Omental fat pad (tissue), 4 donors: ENCODE data around the gene FBLN5. TPM values are rescaled to one million over a fixed set of nuclear protein-coding genes. Genes with fewer than 3 reads are reported as not detected.

ENCODE experiments used
- ATAC-seq: fragments of 150-250 bp; one replicate; pipeline ENCODE4 v1.9.1; 2016; ENCODE audit warnings: mild to moderate bottlenecking, moderate library complexity; ENCODE audit not compliant: low FRiP score
- DNase-seq: peaks from one replicate; pipeline ENCODE4 v3.0.0-alpha.2; 2019; ENCODE audit warnings: low spot score
- total RNA-seq, 4 donors: library from RNA; depleted of rRNA; stranded (reverse); fragments of >200 nt; gene quantifications; one replicate each; pipeline ENCODE4 v1.1.0, GENCODE V29; 2016
- TF ChIP-seq, protein P1 (sequence below), 3 donors: fragments of 450-650 bp; IDR thresholded peaks; one replicate each; pipeline ENCODE4 v1.5.1; 2016 to 2017; ENCODE audit warnings: antibody characterized with exemption in 3 of 3, mild to moderate bottlenecking in 3 of 3, moderate library complexity in 2 of 3

Gene FBLN5
- total RNA-seq, 4 donors from 2014 or later: 119 to 282 (median 171) TPM

DNA sequence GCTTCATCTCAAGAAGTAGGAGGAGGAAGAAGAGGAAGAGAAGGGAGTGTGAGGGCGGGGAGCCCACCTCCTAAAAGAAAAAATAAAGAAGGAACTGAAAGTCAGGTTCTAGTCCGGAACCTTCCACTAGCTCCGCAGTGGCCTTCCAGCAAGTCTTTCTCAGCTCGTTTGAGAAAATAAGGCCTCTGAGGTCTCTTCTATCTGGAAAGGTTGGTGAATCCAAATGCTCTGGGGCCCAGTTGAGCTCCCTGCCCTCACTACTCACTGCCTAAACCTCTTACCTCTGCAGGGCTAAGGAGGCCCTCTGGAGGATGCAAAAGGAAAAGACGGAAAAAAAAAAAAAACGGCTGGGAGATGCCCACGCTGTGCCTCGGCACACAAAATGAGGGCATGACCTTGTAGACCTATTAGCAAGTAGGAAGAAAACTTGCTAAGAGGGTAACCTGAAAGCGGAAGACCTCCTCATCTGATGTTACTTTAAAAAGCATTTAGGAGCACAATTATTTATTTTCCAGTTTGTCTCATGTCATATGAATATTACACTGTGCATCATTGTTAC lies 35.9 kb downstream of the FBLN5 start:
- DNase-seq (no peak), ATAC-seq (peak; percentile 44)
- TF ChIP-seq, protein P1, sequence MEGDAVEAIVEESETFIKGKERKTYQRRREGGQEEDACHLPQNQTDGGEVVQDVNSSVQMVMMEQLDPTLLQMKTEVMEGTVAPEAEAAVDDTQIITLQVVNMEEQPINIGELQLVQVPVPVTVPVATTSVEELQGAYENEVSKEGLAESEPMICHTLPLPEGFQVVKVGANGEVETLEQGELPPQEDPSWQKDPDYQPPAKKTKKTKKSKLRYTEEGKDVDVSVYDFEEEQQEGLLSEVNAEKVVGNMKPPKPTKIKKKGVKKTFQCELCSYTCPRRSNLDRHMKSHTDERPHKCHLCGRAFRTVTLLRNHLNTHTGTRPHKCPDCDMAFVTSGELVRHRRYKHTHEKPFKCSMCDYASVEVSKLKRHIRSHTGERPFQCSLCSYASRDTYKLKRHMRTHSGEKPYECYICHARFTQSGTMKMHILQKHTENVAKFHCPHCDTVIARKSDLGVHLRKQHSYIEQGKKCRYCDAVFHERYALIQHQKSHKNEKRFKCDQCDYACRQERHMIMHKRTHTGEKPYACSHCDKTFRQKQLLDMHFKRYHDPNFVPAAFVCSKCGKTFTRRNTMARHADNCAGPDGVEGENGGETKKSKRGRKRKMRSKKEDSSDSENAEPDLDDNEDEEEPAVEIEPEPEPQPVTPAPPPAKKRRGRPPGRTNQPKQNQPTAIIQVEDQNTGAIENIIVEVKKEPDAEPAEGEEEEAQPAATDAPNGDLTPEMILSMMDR (IDR thresholded peaks at IDR 0.05): no peak

- no peak for ATAC-seq
Measured at GRCh38 chr14:91910196-91910595, 37.3 kb downstream of the FBLN5 start.

GRCh38 chr14:91906374-91906773 lies 41.1 kb downstream of the FBLN5 start:
- TF ChIP-seq, protein P1 (IDR thresholded peaks at IDR 0.05): no peak
- DNase-seq: no peak
- ATAC-seq: no peak

More at GRCh38 chr14:91910196-91910595, 37.3 kb downstream of the FBLN5 start:
- TF ChIP-seq, protein P1 (IDR thresholded peaks at IDR 0.05): no peak
- DNase-seq: no peak

DNA sequence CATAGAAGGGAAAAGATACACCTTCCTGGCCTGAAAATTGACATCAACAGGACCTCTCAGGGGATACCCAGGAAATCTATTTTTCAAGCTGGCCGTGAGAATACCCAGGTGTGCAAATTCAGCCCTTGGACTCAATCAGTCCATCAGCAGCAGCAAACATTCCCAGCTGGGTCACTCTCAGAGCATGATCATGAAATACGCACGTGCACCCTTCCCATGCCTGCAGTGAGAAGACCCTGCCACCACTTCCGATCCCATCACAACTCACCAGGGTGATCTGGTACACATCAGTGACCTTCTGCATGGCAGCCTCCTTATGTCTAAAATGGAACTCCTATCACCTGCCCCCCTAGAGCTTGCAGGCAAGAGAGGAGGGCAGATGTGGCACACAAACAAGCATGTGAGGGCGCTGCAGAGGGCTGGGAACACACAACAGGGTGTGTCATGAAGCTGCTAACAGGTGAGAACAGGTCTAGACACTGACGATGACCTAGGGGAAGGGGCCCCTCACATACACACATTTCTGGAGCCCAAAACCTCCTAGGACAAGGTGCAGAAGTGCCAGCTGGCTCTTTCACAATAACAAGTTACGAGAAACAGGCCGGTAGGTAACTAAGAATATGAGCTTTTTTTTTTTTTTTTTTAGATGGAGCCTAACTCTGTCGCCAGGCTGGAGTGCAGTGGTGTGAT lies 42.4 kb downstream of the FBLN5 start:
- TF ChIP-seq, protein P1 (IDR thresholded peaks at IDR 0.05): no peak
- DNase-seq: no peak
- no peak for ATAC-seq

- no peak for DNase-seq
- ATAC-seq: no peak
- TF ChIP-seq, protein P1 (IDR thresholded peaks at IDR 0.05): no peak
Measured at GRCh38 chr14:91904483-91904882, 43.0 kb downstream of the FBLN5 start.

DNA sequence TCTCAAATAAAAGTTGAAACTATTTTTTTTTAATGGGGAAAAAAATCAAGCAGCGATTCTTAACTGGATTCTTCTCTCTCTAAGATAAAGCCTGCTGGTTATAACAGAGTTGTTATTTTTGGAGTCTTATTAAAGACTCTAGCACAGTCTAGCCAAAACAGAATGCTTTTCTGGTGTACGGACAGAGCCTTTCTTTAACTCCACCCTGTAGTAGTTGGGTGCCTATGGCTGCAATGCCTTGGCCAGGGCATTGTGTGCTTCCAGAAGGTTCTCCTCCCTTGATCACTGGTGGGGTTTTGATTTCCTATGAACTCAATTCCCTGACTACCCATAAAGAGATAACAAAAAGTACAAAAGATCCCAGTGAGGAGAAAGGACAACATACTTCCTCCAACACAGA lies 44.4 kb downstream of the FBLN5 start:
- DNase-seq: no peak
- no peak for ATAC-seq
- TF ChIP-seq, protein P1 (IDR thresholded peaks at IDR 0.05): no peak

- DNase-seq (no peak), ATAC-seq (no peak)
- TF ChIP-seq, protein P1 (IDR thresholded peaks at IDR 0.05): no peak
Measured at GRCh38 chr14:91902336-91902735, 45.2 kb downstream of the FBLN5 start.
